HCEC 1CT (cell line): ENCODE measurements around the gene PSMD6.

Experiments
- DNase-seq: peaks from one replicate; pipeline ENCODE4 v3.0.0-alpha.2; 2017

Gene PSMD6

GRCh38 chr3:64023187-64023860, at the start of gene PSMD6:
PSMD6 (minus strand) TSS chr3:64023494; CDS start chr3:64023419, 75 bp downstream.
- DNase-seq, result peak; percentile 81

GRCh38 chr3:64072126-64072525, 48.8 kb upstream of the PSMD6 start:
- no peak for DNase-seq

- DNase-seq, result no peak
Observed at GRCh38 chr3:64070704-64071103, 47.4 kb upstream of the PSMD6 start.

- DNase-seq, result peak; percentile 10
Observed at GRCh38 chr3:64067506-64068346, 44.4 kb upstream of the PSMD6 start.

- no peak for DNase-seq
Observed at GRCh38 chr3:64064804-64065203, 41.5 kb upstream of the PSMD6 start.

- no peak for DNase-seq
Observed at GRCh38 chr3:64063983-64064438, 40.7 kb upstream of the PSMD6 start.

- DNase-seq, result no peak
Observed at GRCh38 chr3:64063207-64063982, 40.1 kb upstream of the PSMD6 start.

GRCh38 chr3:64061628-64062027, 38.3 kb upstream of the PSMD6 start:
- DNase-seq, result no peak

- no peak for DNase-seq
Observed at GRCh38 chr3:64059484-64060175, 36.3 kb upstream of the PSMD6 start.

- DNase-seq, result no peak
Observed at GRCh38 chr3:64058566-64058965, 35.3 kb upstream of the PSMD6 start.

- no peak for DNase-seq
Observed at GRCh38 chr3:64057231-64057630, 33.9 kb upstream of the PSMD6 start.

GRCh38 chr3:64056606-64057180, 33.4 kb upstream of the PSMD6 start:
- no peak for DNase-seq

GRCh38 chr3:64055076-64055475, 31.8 kb upstream of the PSMD6 start:
- no peak for DNase-seq

GRCh38 chr3:64054488-64054887, 31.2 kb upstream of the PSMD6 start:
- DNase-seq, result no peak

- no peak for DNase-seq
Observed at GRCh38 chr3:64053581-64053980, 30.3 kb upstream of the PSMD6 start.

- no peak for DNase-seq
Observed at GRCh38 chr3:64053117-64053516, 29.8 kb upstream of the PSMD6 start.

- no peak for DNase-seq
Observed at GRCh38 chr3:64049832-64050231, 26.5 kb upstream of the PSMD6 start.

- peak; percentile 63 for DNase-seq
Observed at GRCh38 chr3:64049136-64049535, 25.8 kb upstream of the PSMD6 start.

- peak; percentile 32 for DNase-seq
Observed at GRCh38 chr3:64048631-64049061, 25.4 kb upstream of the PSMD6 start.

- DNase-seq, result no peak
Observed at GRCh38 chr3:64047787-64048186, 24.5 kb upstream of the PSMD6 start.

- DNase-seq, result no peak
Observed at GRCh38 chr3:64046996-64047594, 23.8 kb upstream of the PSMD6 start.

GRCh38 chr3:64046592-64046991, 23.3 kb upstream of the PSMD6 start:
- DNase-seq, result no peak
